GM12864 (cell line): ENCODE data around the gene TGIF2.

Source experiments
- DNase-seq: peaks from one replicate; pipeline ENCODE4 v3.0.0-alpha.2; 2011; ENCODE audit warnings: low read depth
- H3K4me3 ChIP-seq: 2 replicates; pipeline ENCODE4 v1.5.1; 2011; ENCODE audit warnings: mild to moderate bottlenecking, low read depth, low read length, control low read depth
- CTCF ChIP-seq: IDR thresholded peaks from 2 replicates; pipeline ENCODE4 v1.5.1; 2011; ENCODE audit warnings: low read depth, mild to moderate bottlenecking, moderate library complexity, low read length, control low read depth, inconsistent platforms; ENCODE audit errors: missing control alignments

Gene TGIF2

DNA sequence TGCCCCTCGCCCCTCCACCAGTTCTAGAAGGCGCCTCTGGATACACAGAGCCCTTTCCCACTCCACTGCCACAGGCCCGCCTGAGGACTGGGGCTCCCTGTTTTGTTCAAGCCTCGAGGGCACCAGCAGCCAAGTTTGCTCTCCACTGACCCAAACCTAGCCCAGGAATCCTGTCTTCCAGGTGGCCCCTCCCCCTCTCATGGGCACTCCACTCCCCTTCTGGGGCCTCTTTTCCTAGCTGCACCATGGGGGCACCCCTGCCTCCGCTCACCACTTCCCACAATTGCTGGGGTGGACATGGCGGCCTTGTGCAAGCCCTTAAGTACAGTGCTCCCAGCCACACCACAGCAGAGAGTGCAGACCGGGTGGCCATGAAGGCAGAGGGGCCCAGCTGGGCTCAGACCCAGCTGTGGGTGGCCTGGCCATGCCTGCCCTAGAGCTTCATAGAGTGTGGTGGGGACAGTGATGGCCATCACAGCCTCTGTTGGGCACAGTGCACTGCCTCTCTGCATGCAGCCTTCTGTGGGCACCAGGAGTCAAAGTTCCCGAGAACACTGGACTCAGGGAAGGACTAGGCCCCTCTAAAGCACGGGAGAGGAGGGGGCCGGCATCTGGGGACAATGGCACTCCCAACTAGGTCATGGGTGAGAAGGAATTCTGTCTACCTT is 30.7 kb upstream of the TGIF2 start:
- H3K4me3 ChIP-seq, result no peak overlapping the region
- no peak for DNase-seq
- TF ChIP-seq CTCF, result no peak

GRCh38 chr20:36543184-36544133 is 29.9 kb upstream of the TGIF2 start:
- no peak overlapping the region for H3K4me3 ChIP-seq
- no peak for TF ChIP-seq CTCF
- no peak for DNase-seq

DNA sequence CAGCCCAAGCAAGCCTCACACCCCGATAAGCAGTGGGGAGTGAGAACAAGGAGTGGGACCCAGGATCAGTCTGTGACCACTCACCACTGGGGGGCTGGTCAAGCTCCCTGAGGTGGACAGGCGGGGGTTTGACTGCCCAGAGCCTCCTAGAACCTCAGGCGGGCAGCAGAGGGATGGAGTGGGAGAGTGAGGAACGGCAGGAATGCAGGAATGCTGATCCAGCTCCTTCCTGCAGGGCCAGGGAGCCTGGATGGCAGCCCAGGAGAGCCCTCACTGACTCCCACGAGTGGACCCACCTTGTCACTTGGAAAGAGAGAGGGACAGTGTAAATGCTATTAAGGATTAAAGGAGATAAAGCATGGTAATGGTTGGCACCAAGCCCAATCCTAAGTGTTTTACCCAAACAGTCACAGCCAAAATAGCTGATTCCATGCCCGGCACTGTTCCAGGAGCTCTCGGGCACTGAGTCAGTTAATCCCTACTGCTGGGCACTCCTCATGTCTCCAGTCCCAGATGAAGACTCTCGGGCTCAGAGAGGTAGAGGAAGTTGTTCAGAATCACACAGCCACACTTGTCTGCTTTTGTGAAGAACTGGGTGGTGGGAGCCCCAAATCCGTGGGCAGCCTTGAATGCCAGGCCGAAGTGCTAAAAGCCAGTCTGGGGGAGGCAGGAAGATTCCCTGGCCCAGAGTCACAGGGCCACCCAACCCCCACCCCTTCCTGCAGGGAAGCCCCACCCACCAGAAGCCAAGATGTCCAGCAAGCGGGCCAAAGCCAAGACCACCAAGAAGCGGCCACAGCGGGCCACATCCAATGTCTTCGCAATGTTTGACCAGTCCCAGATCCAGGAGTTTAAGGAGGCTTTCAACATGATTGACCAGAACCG is 29.0 kb upstream of the TGIF2 start:
- DNase-seq, result no peak
- no peak for TF ChIP-seq CTCF
- no peak overlapping the region for H3K4me3 ChIP-seq

DNA sequence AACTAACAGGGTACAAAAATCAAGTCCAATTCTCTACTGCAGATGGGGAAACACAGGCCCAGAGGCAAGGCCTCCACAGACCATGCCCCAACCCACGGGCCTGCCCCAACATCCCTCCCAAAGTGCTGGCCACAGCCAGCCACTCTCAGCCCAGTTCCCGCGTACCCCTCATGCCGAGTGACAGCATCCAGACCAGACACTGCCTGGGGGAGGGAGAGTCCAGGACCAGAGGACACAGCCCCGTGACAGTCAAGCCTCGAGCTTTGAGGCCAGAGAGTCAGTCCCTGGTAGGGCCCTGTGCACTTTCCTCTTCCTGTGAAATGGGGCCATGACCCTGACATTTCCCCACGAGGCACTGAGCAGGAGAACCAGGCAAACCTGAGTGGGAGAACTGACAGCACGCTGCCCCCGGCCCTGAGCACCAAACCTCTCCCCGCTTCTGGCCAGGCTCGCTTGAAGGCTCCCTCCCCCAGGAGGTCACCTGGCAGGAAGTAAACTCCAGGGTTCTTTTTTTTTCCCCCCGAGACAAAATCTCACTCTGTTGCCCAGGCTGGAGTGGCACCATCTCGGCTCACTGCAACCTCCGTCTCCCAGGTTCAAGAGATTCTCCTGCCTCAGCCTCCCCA is 27.2 kb upstream of the TGIF2 start:
- H3K4me3 ChIP-seq, result no peak overlapping the region
- TF ChIP-seq CTCF, result no peak
- DNase-seq, result no peak

DNA sequence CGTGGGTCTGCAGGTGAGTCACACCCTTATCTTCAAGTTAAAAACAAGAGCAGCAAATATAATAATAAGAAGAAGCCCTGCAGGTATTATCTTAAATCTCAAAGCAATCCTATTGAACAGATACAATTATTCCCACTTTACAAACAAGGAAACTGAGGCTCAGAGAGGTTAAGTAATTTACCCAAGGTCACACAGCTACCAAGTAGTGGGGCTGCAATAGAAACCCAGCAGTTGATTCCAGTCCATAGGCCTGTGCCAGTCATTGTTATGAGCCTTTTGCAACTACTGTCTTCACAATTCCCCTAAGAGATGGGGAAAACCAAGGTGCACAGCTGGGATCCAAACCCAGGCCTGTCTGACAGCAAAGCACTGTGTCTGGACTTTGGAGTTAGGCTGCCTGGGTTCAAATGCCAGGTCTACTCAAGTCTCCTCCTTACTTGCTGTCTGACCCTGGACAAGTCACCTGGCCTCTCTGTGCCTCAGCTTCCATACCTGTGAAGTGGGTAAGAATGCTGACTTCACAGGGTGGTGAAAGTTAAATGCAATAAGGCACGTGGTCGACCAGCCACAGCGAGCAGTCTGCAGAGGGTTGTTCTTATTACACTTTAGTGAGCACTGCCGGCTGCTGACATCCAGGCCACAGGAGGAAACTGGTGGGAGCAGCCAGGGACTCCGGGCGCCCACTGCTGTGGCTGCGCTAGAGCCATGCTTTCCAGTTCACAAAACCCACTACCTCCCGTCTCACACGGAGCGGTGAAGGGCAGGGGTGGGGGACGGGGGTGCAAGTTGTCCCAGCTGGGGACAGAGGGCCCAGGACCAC is 26.0 kb upstream of the TGIF2 start:
- DNase-seq, result no peak
- no peak for TF ChIP-seq CTCF
- no peak overlapping the region for H3K4me3 ChIP-seq

DNA sequence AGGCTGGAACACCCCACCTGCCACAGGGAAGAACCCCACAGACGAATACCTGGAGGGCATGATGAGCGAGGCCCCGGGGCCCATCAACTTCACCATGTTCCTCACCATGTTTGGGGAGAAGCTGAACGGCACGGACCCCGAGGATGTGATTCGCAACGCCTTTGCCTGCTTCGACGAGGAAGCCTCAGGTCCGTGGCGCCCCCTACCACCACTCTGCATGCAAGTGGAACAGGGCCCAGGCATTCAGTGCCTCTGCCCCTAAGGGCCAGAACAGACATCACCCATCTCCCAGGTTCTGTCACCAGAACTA is 25.4 kb upstream of the TGIF2 start:
- H3K4me3 ChIP-seq, result no peak overlapping the region
- no peak for DNase-seq
- TF ChIP-seq CTCF, result no peak
